ENCODE measurements around the gene HMGCR.
A peak's percentile ranks its signal among the peaks of the same experiment; 100 is the strongest.

Gene HMGCR

GRCh38 chr5:75375414-75375813 is 38.4 kb downstream of the HMGCR start:
- H3K4me1 Mint-ChIP-seq = no peaks in the 10 kb centered on the region
- H3K36me3 Mint-ChIP-seq = peaks cover 19 to 34% of the 10 kb centered on the region in 2 donors
- H3K27me3 Mint-ChIP-seq = no peaks in the 10 kb centered on the region
- H3K9me3 Mint-ChIP-seq = no peaks in the 10 kb centered on the region
- H3K4me3 Mint-ChIP-seq = no peak overlapping the region
- no peak for DNase-seq
- ATAC-seq (replicated peaks) = no peak
- no peak overlapping the region for H3K27ac Mint-ChIP-seq

- no peaks in the 10 kb centered on the region for H3K27me3 Mint-ChIP-seq
- DNase-seq (no peak), ATAC-seq (replicated peaks) (no peak)
- H3K9me3 Mint-ChIP-seq = no peaks in the 10 kb centered on the region
- no peak overlapping the region for H3K4me3 Mint-ChIP-seq
- no peaks in the 10 kb centered on the region for H3K4me1 Mint-ChIP-seq
- no peak overlapping the region for H3K27ac Mint-ChIP-seq
- H3K36me3 Mint-ChIP-seq = peaks cover 17 to 33% of the 10 kb centered on the region in 2 donors
Measured at GRCh38 chr5:75380099-75380498, 43.1 kb downstream of the HMGCR start.

GRCh38 chr5:75381456-75381855 is 44.4 kb downstream of the HMGCR start:
- ATAC-seq (replicated peaks) (no peak), DNase-seq (no peak)
- Mint-ChIP-seq H3K36me3 (peaks cover 15 to 27% of the 10 kb centered on the region in 2 donors), H3K4me3 (no peak overlapping the region), H3K27me3 (no peaks in the 10 kb centered on the region), H3K27ac (no peak overlapping the region), H3K9me3 (no peaks in the 10 kb centered on the region), H3K4me1 (no peaks in the 10 kb centered on the region)

- no peaks in the 10 kb centered on the region for H3K9me3 Mint-ChIP-seq
- DNase-seq (no peak), ATAC-seq (replicated peaks) (no peak)
- no peak overlapping the region for H3K4me3 Mint-ChIP-seq
- no peaks in the 10 kb centered on the region for H3K4me1 Mint-ChIP-seq
- peak overlapping the region; percentile 20 for H3K27ac Mint-ChIP-seq
- H3K36me3 Mint-ChIP-seq = peaks cover 23 to 42% of the 10 kb centered on the region in 2 donors
- no peaks in the 10 kb centered on the region for H3K27me3 Mint-ChIP-seq
Measured at GRCh38 chr5:75384218-75384617, 47.2 kb downstream of the HMGCR start.

- peaks cover 3 to 7% of the 10 kb centered on the region in 2 donors for H3K4me1 Mint-ChIP-seq
- no peak overlapping the region for H3K27ac Mint-ChIP-seq
- no peak for ATAC-seq (replicated peaks)
- peaks cover 0 to 1% of the 10 kb centered on the region in 2 donors for H3K9me3 Mint-ChIP-seq
- H3K4me3 Mint-ChIP-seq = no peak overlapping the region
- peaks cover 25 to 43% of the 10 kb centered on the region in 2 donors for H3K36me3 Mint-ChIP-seq
- no peaks in the 10 kb centered on the region for H3K27me3 Mint-ChIP-seq
- no peak for DNase-seq
Measured at GRCh38 chr5:75387806-75388205, 50.8 kb downstream of the HMGCR start.

- ATAC-seq (replicated peaks) (peak; percentile 34 to 57), DNase-seq (no peak)
- Mint-ChIP-seq H3K36me3 (peaks cover 24 to 41% of the 10 kb centered on the region in 2 donors), H3K4me3 (no peak overlapping the region), H3K4me1 (peaks cover 3 to 7% of the 10 kb centered on the region in 2 donors), H3K9me3 (peaks cover 0 to 1% of the 10 kb centered on the region in 2 donors), H3K27me3 (no peaks in the 10 kb centered on the region), H3K27ac (peak overlapping the region; percentile 20)
Measured at GRCh38 chr5:75389430-75389829, 52.4 kb downstream of the HMGCR start.

GRCh38 chr5:75395277-75395676 is 58.3 kb downstream of the HMGCR start:
- no peak overlapping the region for H3K4me3 Mint-ChIP-seq
- no peaks in the 10 kb centered on the region for H3K9me3 Mint-ChIP-seq
- H3K4me1 Mint-ChIP-seq = no peaks in the 10 kb centered on the region
- H3K27ac Mint-ChIP-seq = no peak overlapping the region
- H3K27me3 Mint-ChIP-seq = no peaks in the 10 kb centered on the region
- no peak for ATAC-seq (replicated peaks)
- peaks cover 13 to 22% of the 10 kb centered on the region in 2 donors for H3K36me3 Mint-ChIP-seq
- no peak for DNase-seq

- no peak overlapping the region for H3K27ac Mint-ChIP-seq
- no peaks in the 10 kb centered on the region for H3K27me3 Mint-ChIP-seq
- no peaks in the 10 kb centered on the region for H3K9me3 Mint-ChIP-seq
- H3K4me1 Mint-ChIP-seq = no peaks in the 10 kb centered on the region
- H3K36me3 Mint-ChIP-seq = peaks cover 17 to 29% of the 10 kb centered on the region in 2 donors
- DNase-seq = no peak
- ATAC-seq (replicated peaks) = no peak
- no peak overlapping the region for H3K4me3 Mint-ChIP-seq
Measured at GRCh38 chr5:75405296-75405695, 68.3 kb downstream of the HMGCR start.
